NCI-H774 (cell line): ENCODE data around the gene NRXN3.

ENCODE experiments used
- DNase-seq: peaks from one replicate; lab custom pipeline; 2025; lab: John Stamatoyannopoulos, UW

The NRXN3 gene

GRCh38 chr14:79354336-79354735 lies 1184.2 kb downstream of the NRXN3 start:
- no peak for DNase-seq

GRCh38 chr14:79356040-79356439 lies 1185.9 kb downstream of the NRXN3 start:
- no peak for DNase-seq

- no peak for DNase-seq
Observed at GRCh38 chr14:79357307-79357706, 1187.1 kb downstream of the NRXN3 start.

GRCh38 chr14:79363291-79363690 lies 1193.1 kb downstream of the NRXN3 start:
- no peak for DNase-seq

GRCh38 chr14:79369359-79370332 lies 1199.5 kb downstream of the NRXN3 start:
- DNase-seq, result no peak

- no peak for DNase-seq
Observed at GRCh38 chr14:79370969-79371368, 1200.8 kb downstream of the NRXN3 start.

- no peak for DNase-seq
Observed at GRCh38 chr14:79373451-79373850, 1203.3 kb downstream of the NRXN3 start.

GRCh38 chr14:79375356-79375755 lies 1205.2 kb downstream of the NRXN3 start:
- DNase-seq, result no peak

GRCh38 chr14:79376557-79376956 lies 1206.4 kb downstream of the NRXN3 start:
- DNase-seq, result no peak

- DNase-seq, result no peak
Observed at GRCh38 chr14:79378020-79378419, 1207.8 kb downstream of the NRXN3 start.

- DNase-seq, result no peak
Observed at GRCh38 chr14:79379266-79379665, 1209.1 kb downstream of the NRXN3 start.

- DNase-seq, result no peak
Observed at GRCh38 chr14:79383031-79383430, 1212.9 kb downstream of the NRXN3 start.

GRCh38 chr14:79383475-79383874 lies 1213.3 kb downstream of the NRXN3 start:
- DNase-seq, result no peak

- DNase-seq, result no peak
Observed at GRCh38 chr14:79395061-79395460, 1224.9 kb downstream of the NRXN3 start.

- DNase-seq, result no peak
Observed at GRCh38 chr14:79404874-79405511, 1234.8 kb downstream of the NRXN3 start.

- no peak for DNase-seq
Observed at GRCh38 chr14:79405512-79405910, 1235.3 kb downstream of the NRXN3 start.

- DNase-seq, result no peak
Observed at GRCh38 chr14:79407572-79407971, 1237.4 kb downstream of the NRXN3 start.

- DNase-seq, result no peak
Observed at GRCh38 chr14:79408696-79409095, 1238.5 kb downstream of the NRXN3 start.

GRCh38 chr14:79411403-79412174 lies 1241.4 kb downstream of the NRXN3 start:
- DNase-seq, result no peak

GRCh38 chr14:79412822-79413221 lies 1242.6 kb downstream of the NRXN3 start:
- DNase-seq, result no peak

GRCh38 chr14:79413734-79414428 lies 1243.7 kb downstream of the NRXN3 start:
- no peak for DNase-seq

- no peak for DNase-seq
Observed at GRCh38 chr14:79415726-79416125, 1245.6 kb downstream of the NRXN3 start.
